BLaER1 treated with 17β-estradiol and CSF1 and Interleukin-3, amounts not matched to agents 10 nM and 100 nM (cell line): ENCODE measurements around the gene PPP1R18.

Source experiments
- H3K27ac ChIP-seq, 11 experiments: shearing (Covaris generic); formaldehyde crosslinking; 2 replicates each; pipeline ENCODE4 v1.8.1; 2022
- H3K27me3 ChIP-seq, 11 experiments: shearing (Covaris generic); formaldehyde crosslinking; 2 replicates each; pipeline ENCODE4 v1.8.1; 2022
- H3K36me3 ChIP-seq, 11 experiments: shearing (Covaris generic); formaldehyde crosslinking; 2 replicates each; pipeline ENCODE4 v1.8.1; 2022
- H3K4me1 ChIP-seq, 10 experiments: shearing (Covaris generic); formaldehyde crosslinking; 2 replicates each; pipeline ENCODE4 v1.8.1; 2022
- H3K4me2 ChIP-seq, 11 experiments: shearing (Covaris generic); formaldehyde crosslinking; 2 replicates each; pipeline ENCODE4 v1.8.1; 2022
- H3K4me3 ChIP-seq, 10 experiments: shearing (Covaris generic); formaldehyde crosslinking; 2 replicates each; pipeline ENCODE4 v1.8.1; 2022
- H3K9ac ChIP-seq, 11 experiments: shearing (Covaris generic); formaldehyde crosslinking; 2 replicates each; pipeline ENCODE4 v1.8.1; 2022
- H3K9me3 ChIP-seq, 11 experiments: shearing (Covaris generic); formaldehyde crosslinking; replicated peaks in 1 of 11; 2 replicates each; pipeline ENCODE4 v1.8.1; 2022
- H4K20me1 ChIP-seq, 11 experiments: shearing (Covaris generic); formaldehyde crosslinking; 2 replicates each; pipeline ENCODE4 v1.8.1; 2022
- Cebpa-rat ChIP-seq, 11 experiments: shearing (Covaris generic); IDR thresholded peaks; 2 replicates each; pipeline ENCODE4 v1.8.1; 2022

PPP1R18 gene

DNA sequence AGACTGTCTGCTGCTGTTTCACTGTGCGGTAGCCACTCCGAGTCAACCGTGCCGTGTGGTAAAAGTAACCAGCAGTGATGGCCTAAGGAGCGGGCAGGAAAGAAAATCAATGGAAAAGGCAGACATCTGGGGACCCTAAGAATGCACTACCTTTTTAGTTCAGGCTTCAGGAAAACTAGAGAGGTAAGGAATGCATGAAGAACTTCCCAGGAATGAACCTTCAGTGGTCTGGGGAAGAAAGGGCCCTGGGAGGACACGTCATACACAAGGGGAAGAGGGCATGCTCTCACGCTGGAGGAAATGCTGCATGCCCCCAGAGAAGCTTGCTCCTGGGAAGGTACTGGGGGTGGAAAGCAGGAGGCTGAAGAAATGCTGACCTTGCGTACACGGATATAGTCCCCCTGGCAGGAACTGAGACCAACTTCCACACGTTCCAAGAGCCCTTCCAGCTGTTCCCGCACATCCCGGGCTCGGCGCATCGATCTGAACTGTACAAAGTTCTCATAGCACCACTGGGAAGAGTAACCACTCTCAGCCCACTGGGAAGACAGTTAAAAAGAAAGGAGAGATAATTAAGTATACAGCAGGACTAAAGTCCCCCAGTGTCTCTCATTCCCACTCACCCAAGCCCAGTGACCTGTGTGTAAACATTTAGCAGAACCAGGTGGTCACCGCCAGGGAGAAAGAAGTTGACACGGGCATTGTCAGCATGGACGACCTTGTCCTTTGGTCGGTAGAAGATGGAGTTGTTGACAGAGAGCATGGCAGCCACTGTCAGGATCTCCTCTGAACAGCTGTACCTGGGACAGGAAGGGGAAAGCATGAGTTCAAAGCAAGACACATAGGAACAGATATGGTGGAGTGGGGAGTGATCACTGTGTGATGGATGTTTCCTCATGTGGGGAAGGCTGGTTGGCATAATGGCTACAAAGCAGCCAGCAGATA, 31.4 kb downstream of the PPP1R18 start:
- no peaks in the 10 kb centered on the region for H3K27me3 ChIP-seq

GRCh38 chr6:30651143-30651542, 35.3 kb downstream of the PPP1R18 start:
- Histone ChIP-seq H3K27ac (no peak overlapping the region), H3K36me3 (peaks cover 55 to 75% (median 67%) of the 10 kb centered on the region in 11 experiments), H3K4me2 (no peak overlapping the region), H3K4me3 (no peak overlapping the region), H3K4me1 (peaks cover 11 to 29% (median 22%) of the 10 kb centered on the region in 10 experiments), H3K9me3 (no peaks in the 10 kb centered on the region), H4K20me1 (peaks cover 0 to 43% (median 5%) of the 10 kb centered on the region in 11 experiments; a peak in 9 of 22 replicates), H3K27me3 (no peaks in the 10 kb centered on the region), H3K9ac (no peak overlapping the region)
- no peak for TF ChIP-seq Cebpa-rat (IDR thresholded peaks at IDR 0.05)

More for the DNA sequence above, 31.4 kb downstream of the PPP1R18 start:
- H3K4me3 ChIP-seq, result no peak overlapping the region
- peaks cover 0 to 15% (median 4%) of the 10 kb centered on the region in 10 experiments; a peak in 7 of 20 replicates for H3K4me1 ChIP-seq
- no peak for TF ChIP-seq Cebpa-rat (IDR thresholded peaks at IDR 0.05)
- peaks cover 94 to 100% (median 98%) of the 10 kb centered on the region in 11 experiments for H3K36me3 ChIP-seq
- H3K9ac ChIP-seq, result 0 out of 22 replicates have a peak overlapping the region, but pooled peaks of 1 of the 11 experiments have one; percentile 5
- H3K4me2 ChIP-seq, result no peak overlapping the region
- H4K20me1 ChIP-seq, result peaks cover 0 to 39% (median 0%) of the 10 kb centered on the region in 11 experiments; a peak in 8 of 22 replicates
- H3K9me3 ChIP-seq, result no peaks in the 10 kb centered on the region
- H3K27ac ChIP-seq, result no peak overlapping the region

- Histone ChIP-seq H4K20me1 (peaks cover 0 to 24% (median 2%) of the 10 kb centered on the region in 11 experiments; a peak in 8 of 22 replicates), H3K27me3 (no peaks in the 10 kb centered on the region), H3K4me2 (peak overlapping the region; percentile 67 to 93 (median 85)), H3K27ac (peak overlapping the region; percentile 64 to 96 (median 88)), H3K36me3 (peaks cover 18 to 73% (median 59%) of the 10 kb centered on the region in 11 experiments), H3K9me3 (no peaks in the 10 kb centered on the region), H3K4me1 (peaks cover 18 to 63% (median 42%) of the 10 kb centered on the region in 10 experiments), H3K9ac (peak overlapping the region; percentile 88 to 97 (median 91)), H3K4me3 (peak overlapping the region; percentile 87 to 100 (median 95))
- TF ChIP-seq Cebpa-rat (IDR thresholded peaks at IDR 0.05), result no peak
Measured at GRCh38 chr6:30647242-30648116, 39.0 kb downstream of the PPP1R18 start.

GRCh38 chr6:30646450-30647241, 39.8 kb downstream of the PPP1R18 start, which contains the start of gene C6orf136:
Gene C6orf136, plus strand, starts transcription at chr6:30647133. Its CDS starts 99 bp downstream, at chr6:30647232.
- Histone ChIP-seq H3K27ac (peak within 1 kb of the TSS; percentile 64 to 96 (median 88)), H3K4me3 (peak within 1 kb of the TSS; percentile 87 to 100 (median 95)), H3K27me3 (no peaks in the 10 kb centered on the region), H3K9ac (peak within 1 kb of the TSS; percentile 88 to 97 (median 91)), H3K36me3 (peaks cover 16 to 72% (median 59%) of the 10 kb centered on the region in 11 experiments), H3K4me1 (peaks cover 18 to 63% (median 42%) of the 10 kb centered on the region in 10 experiments), H3K9me3 (no peaks in the 10 kb centered on the region), H3K4me2 (peak within 1 kb of the TSS; percentile 67 to 93 (median 85)), H4K20me1 (peaks cover 0 to 24% (median 0%) of the 10 kb centered on the region in 11 experiments; a peak in 7 of 22 replicates)
- no peak for TF ChIP-seq Cebpa-rat (IDR thresholded peaks at IDR 0.05)

GRCh38 chr6:30645989-30646388, 40.5 kb downstream of the PPP1R18 start:
- H3K27me3 ChIP-seq, result no peaks in the 10 kb centered on the region
- no peak for TF ChIP-seq Cebpa-rat (IDR thresholded peaks at IDR 0.05)
- H3K9ac ChIP-seq, result peak overlapping the region in 10 of 11 experiments; percentile 21 to 97 (median 55); a peak in 17 of 22 replicates
- peak overlapping the region; percentile 53 to 88 (median 79) for H3K4me2 ChIP-seq
- H3K4me1 ChIP-seq, result peaks cover 18 to 63% (median 42%) of the 10 kb centered on the region in 10 experiments
- no peaks in the 10 kb centered on the region for H3K9me3 ChIP-seq
- peaks cover 0 to 27% (median 0%) of the 10 kb centered on the region in 11 experiments; a peak in 7 of 22 replicates for H4K20me1 ChIP-seq
- peaks cover 16 to 72% (median 59%) of the 10 kb centered on the region in 11 experiments for H3K36me3 ChIP-seq
- peak overlapping the region in 3 of 11 experiments; percentile 16 to 35 (median 34); a peak in 4 of 22 replicates for H3K27ac ChIP-seq
- peak overlapping the region in 3 of 10 experiments; percentile 87 to 99 (median 94); a peak in 3 of 20 replicates for H3K4me3 ChIP-seq

DNA sequence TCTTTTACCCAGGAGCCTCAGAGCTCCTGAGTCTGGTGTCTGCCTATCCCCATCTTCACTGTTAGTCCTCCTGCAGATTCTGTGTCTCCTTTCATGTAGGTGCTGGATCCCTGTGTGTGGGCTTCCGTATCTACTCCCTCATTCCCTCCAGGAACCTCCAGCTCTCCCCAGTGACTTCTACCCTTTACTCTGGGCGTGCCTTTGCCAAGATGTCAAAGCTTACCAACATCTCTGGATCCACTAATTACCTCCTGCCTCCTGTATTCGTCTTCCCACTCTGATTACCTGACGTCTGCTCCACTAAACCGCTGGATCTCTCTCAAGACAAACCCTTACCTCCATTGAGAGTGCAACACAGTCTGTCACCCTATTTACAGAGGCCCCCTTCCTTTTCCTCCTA, 41.7 kb downstream of the PPP1R18 start:
- Histone ChIP-seq H3K4me1 (peaks cover 18 to 63% (median 42%) of the 10 kb centered on the region in 10 experiments), H3K9me3 (no peaks in the 10 kb centered on the region), H3K36me3 (peaks cover 24 to 72% (median 62%) of the 10 kb centered on the region in 11 experiments), H3K27ac (peak overlapping the region in 6 of 11 experiments; percentile 15 to 49 (median 20); a peak in 9 of 22 replicates), H3K4me2 (peak overlapping the region in 7 of 11 experiments; percentile 11 to 88 (median 75); a peak in 11 of 22 replicates), H3K4me3 (no peak overlapping the region), H3K9ac (peak overlapping the region in 10 of 11 experiments; percentile 19 to 61 (median 48); a peak in 14 of 22 replicates), H3K27me3 (no peaks in the 10 kb centered on the region), H4K20me1 (peaks cover 0 to 32% (median 0%) of the 10 kb centered on the region in 11 experiments; a peak in 7 of 22 replicates)
- TF ChIP-seq Cebpa-rat (IDR thresholded peaks at IDR 0.05), result no peak

DNA sequence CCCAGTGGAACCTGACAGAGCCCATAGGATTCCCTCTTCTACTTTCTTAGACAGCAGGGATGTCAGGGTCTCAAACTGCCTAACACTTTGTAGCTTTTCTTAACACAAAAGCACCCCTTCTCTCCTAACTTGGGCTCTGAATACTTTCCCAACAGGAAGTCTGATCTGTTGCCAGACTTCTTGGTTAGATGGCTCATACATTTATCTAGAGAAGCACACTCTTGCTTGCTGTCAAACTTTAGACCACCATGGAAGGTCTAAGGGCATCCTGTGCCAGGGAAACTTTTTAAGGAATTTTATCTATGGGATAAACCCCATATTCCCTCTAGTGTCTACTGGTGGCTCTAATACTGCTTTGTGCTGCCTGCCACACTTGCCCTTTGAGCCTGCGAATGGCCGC, 42.8 kb downstream of the PPP1R18 start:
- Histone ChIP-seq H4K20me1 (peaks cover 0 to 28% (median 0%) of the 10 kb centered on the region in 11 experiments; a peak in 5 of 22 replicates), H3K27me3 (no peaks in the 10 kb centered on the region), H3K9me3 (no peaks in the 10 kb centered on the region)

More for the DNA sequence above, 42.8 kb downstream of the PPP1R18 start:
- H3K4me2 ChIP-seq, result peak overlapping the region in 3 of 11 experiments; percentile 38 to 88 (median 75); a peak in 4 of 22 replicates
- no peak for TF ChIP-seq Cebpa-rat (IDR thresholded peaks at IDR 0.05)
- peaks cover 26 to 76% (median 70%) of the 10 kb centered on the region in 11 experiments for H3K36me3 ChIP-seq
- H3K9ac ChIP-seq, result peak overlapping the region in 6 of 11 experiments; percentile 28 to 57 (median 48); a peak in 7 of 22 replicates
- H3K4me3 ChIP-seq, result no peak overlapping the region
- H3K4me1 ChIP-seq, result peaks cover 18 to 52% (median 33%) of the 10 kb centered on the region in 10 experiments
- H3K27ac ChIP-seq, result peak overlapping the region in 3 of 11 experiments; percentile 1 to 26 (median 10); a peak in 3 of 22 replicates
